Chondrocyte (in vitro differentiated cells): Measurements from ENCODE around the gene PRDM15. TPM values are rescaled to one million over a fixed set of nuclear protein-coding genes. Genes with fewer than 3 reads are reported as not detected.

Source experiments
- DNase-seq: peaks from one replicate; pipeline ENCODE4 v3.0.0; 2021; ENCODE audit warnings: mixed read lengths, low spot score
- H3K27ac Mint-ChIP-seq: one replicate; pipeline ENCODE4 v1.8.0; 2021; ENCODE audit warnings: mild to moderate bottlenecking, moderate library complexity, mixed read lengths; ENCODE audit not compliant: unreplicated experiment
- H3K27me3 Mint-ChIP-seq: 2 replicates; pipeline ENCODE4 v1.8.0; 2021; ENCODE audit warnings: low read depth, mixed read lengths
- H3K36me3 Mint-ChIP-seq: 2 replicates; pipeline ENCODE4 v1.8.0; 2021; ENCODE audit warnings: low read depth, mixed read lengths
- H3K4me1 Mint-ChIP-seq: 2 replicates; pipeline ENCODE4 v1.8.0; 2021; ENCODE audit warnings: low read depth, mild to moderate bottlenecking, mixed read lengths
- H3K4me3 Mint-ChIP-seq: one replicate; pipeline ENCODE4 v1.8.0; 2021; ENCODE audit warnings: mild to moderate bottlenecking, moderate library complexity, mixed read lengths; ENCODE audit not compliant: unreplicated experiment
- H3K9me3 Mint-ChIP-seq: 2 replicates; pipeline ENCODE4 v1.8.0; 2021; ENCODE audit warnings: low read depth, mixed read lengths
- total RNA-seq: library from RNA; stranded (reverse); gene quantifications from 3 replicates; pipeline ENCODE4 v1.2.1, GENCODE V29; 2021
- TF ChIP-seq, protein P1 (sequence below): fragments of 200-600 bp; sonication (generic); IDR thresholded peaks from 2 replicates; pipeline ENCODE4 v1.5.0; 2021; ENCODE audit warnings: antibody characterized with exemption, mild to moderate bottlenecking, moderate library complexity

Gene PRDM15
- total RNA-seq, 1 donor from 2014 or later, result 4.9 TPM

DNA sequence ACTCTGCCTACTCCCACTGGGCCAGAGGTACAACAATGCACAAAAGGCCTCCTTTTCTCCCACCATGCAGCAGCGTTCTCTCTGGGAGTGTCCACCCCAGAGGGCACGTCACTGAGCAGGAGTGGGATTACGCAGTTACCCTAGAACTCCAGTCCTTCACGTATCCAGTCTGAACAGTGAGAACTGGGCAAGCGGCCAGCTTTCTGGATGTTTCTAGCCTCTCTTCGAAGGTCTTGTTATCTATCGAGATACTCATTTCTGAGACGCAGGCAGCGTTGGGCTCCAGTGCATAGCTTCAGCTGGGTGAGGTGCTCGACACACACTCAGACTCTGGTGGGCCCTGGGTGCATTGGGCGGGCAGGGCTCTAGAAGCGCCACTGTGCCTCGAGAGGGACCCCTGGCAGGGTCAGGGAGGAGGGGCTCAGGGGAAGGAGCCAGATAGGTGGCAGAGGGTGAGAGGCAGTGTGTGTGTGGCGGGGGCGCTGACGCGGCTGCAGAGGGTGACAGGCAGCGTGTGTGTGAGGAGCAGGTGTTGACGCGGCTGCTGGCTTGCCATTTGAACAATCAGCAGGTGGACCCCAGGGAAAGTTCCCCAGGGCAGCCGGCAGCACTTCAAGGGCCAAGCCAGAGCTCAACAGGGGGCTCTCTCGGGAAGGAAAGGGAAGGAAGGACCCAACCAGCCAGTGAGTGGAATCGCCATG lies 27.9 kb downstream of the PRDM15 start:
- Mint-ChIP-seq H3K27ac (no peak overlapping the region), H3K36me3 (peaks cover 16% of the 10 kb centered on the region), H3K9me3 (no peaks in the 10 kb centered on the region)

DNA sequence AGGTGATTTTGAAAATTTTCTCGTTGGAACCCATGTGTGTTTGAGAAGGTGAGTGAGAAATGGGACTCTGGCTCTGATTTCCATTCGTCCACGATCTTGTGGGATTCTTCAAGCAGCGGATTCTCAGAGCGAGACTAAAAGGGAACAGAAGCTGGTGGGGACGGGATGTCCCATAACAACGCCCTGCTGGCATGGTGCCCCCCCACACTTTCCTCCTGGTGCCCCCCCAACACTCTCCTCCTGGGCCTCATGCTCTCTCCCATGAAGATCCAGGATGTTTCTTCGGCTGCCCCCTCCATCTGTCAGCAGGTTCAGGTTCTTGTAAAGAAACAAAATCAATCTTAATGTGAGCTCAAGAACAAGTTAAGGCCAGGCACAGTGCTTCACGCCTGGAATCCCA lies 29.1 kb downstream of the PRDM15 start:
- no peaks in the 10 kb centered on the region for H3K4me1 Mint-ChIP-seq
- DNase-seq, result no peak
- peaks cover 15% of the 10 kb centered on the region for H3K36me3 Mint-ChIP-seq
- TF ChIP-seq, protein P1, sequence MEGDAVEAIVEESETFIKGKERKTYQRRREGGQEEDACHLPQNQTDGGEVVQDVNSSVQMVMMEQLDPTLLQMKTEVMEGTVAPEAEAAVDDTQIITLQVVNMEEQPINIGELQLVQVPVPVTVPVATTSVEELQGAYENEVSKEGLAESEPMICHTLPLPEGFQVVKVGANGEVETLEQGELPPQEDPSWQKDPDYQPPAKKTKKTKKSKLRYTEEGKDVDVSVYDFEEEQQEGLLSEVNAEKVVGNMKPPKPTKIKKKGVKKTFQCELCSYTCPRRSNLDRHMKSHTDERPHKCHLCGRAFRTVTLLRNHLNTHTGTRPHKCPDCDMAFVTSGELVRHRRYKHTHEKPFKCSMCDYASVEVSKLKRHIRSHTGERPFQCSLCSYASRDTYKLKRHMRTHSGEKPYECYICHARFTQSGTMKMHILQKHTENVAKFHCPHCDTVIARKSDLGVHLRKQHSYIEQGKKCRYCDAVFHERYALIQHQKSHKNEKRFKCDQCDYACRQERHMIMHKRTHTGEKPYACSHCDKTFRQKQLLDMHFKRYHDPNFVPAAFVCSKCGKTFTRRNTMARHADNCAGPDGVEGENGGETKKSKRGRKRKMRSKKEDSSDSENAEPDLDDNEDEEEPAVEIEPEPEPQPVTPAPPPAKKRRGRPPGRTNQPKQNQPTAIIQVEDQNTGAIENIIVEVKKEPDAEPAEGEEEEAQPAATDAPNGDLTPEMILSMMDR, result no peak
- H3K4me3 Mint-ChIP-seq, result no peak overlapping the region
- H3K27me3 Mint-ChIP-seq, result no peaks in the 10 kb centered on the region
- no peak overlapping the region for H3K27ac Mint-ChIP-seq
- H3K9me3 Mint-ChIP-seq, result no peaks in the 10 kb centered on the region

More for the DNA sequence above, 27.9 kb downstream of the PRDM15 start:
- TF ChIP-seq, protein P1, result no peak
- Mint-ChIP-seq H3K27me3 (no peaks in the 10 kb centered on the region), H3K4me1 (no peaks in the 10 kb centered on the region), H3K4me3 (no peak overlapping the region)
- DNase-seq, result no peak

DNA sequence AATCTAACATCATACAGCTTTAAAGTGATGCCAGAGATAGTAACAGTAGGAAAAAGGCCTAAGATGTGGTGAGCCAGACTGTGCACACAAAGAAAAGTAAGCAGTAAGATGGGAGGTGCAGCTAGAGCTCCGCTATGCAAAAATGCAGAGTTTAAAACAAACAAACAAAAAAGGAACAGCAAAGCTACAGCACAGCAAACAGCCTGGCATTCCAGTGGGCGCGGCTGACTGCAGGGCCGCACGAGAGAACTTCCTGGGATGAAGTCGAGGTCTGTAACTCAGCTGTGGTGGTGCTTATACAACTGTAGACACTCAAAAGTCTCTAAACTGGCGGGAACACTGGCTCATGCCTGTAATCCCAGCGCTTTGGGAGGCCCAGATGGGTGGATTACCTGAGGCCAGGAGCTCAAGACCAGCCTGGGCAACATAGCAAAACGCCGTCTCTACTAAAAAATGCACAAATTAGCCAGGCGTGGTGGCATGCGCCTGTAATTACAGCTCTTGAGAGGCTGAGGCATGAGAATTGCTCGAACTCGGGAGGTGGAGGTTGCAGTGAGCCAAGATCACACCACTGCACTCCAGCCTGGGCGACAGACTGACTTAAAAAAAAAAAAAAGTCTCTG lies 30.1 kb downstream of the PRDM15 start:
- TF ChIP-seq, protein P1, result no peak
- no peaks in the 10 kb centered on the region for H3K27me3 Mint-ChIP-seq
- no peak overlapping the region for H3K27ac Mint-ChIP-seq
- H3K9me3 Mint-ChIP-seq, result no peaks in the 10 kb centered on the region
- H3K4me1 Mint-ChIP-seq, result peaks cover 1% of the 10 kb centered on the region
- H3K4me3 Mint-ChIP-seq, result no peak overlapping the region
- no peak for DNase-seq
- H3K36me3 Mint-ChIP-seq, result peaks cover 7% of the 10 kb centered on the region

DNA sequence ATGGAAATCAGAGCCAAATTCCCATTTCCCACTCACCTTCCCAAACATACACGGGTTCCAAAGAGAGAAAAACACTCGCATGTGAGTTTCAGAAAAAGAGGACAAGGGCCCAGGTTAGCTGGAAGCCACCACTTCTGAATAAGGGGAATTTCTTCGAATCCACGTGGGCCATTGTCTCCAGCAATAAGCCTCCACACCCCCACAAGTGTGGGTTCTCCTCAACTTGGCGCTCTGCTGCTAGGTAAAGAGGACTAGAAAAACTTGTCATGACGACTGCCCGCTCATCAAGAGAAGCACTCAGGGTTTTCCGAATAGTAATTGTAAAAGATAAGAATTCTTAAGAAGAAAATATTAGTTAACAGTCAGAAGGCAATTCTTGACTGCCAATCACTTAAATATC lies 30.6 kb downstream of the PRDM15 start:
- Mint-ChIP-seq H3K4me1 (peaks cover 6% of the 10 kb centered on the region), H3K36me3 (peaks cover 4% of the 10 kb centered on the region), H3K27ac (no peak overlapping the region), H3K9me3 (no peaks in the 10 kb centered on the region), H3K27me3 (no peaks in the 10 kb centered on the region), H3K4me3 (no peak overlapping the region)
- TF ChIP-seq, protein P1, result no peak
- no peak for DNase-seq

DNA sequence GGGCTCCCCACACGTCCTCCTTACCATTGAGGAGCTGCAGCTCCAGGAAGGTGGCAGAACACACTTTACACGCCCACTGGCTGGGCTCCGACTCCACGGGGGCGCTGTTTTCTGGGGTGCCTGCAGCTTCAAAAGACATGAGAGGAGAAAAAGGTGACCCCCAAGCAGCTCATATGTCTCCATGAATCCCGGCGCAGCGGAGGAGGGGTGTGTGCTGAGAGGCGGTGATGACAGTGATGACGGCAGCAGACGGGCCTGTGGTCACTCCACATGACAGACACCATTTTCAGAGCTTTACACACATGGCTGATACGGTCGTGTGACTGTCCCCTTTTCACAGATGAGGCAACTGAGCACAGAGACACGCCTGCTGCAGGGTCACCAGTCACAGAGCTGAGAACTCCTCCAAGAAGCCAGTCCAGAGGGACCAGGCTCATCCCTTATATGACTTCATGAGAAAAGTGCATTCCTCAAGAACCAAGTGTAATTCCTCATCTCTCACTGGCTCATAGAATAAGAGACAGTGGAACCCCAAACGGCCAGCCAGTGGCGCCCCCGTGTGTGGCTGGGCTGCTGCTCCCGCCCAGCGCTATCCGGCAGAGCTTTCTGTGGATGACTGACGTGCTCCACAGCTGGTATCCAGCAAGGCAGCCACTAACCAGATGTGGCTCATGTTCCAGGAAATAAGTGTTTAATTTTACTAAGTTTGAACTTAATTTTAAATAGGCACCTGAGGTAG lies 31.9 kb downstream of the PRDM15 start:
- Mint-ChIP-seq H3K36me3 (peaks cover 5% of the 10 kb centered on the region), H3K4me3 (no peak overlapping the region), H3K4me1 (peaks cover 6% of the 10 kb centered on the region), H3K27me3 (no peaks in the 10 kb centered on the region), H3K9me3 (no peaks in the 10 kb centered on the region), H3K27ac (no peak overlapping the region)
- DNase-seq, result no peak
- TF ChIP-seq, protein P1, result peak; percentile 38
